ENCODE results near the gene ZNF784. TPM values are rescaled to one million over a fixed set of nuclear protein-coding genes. Genes with fewer than 3 reads are reported as not detected.

ZNF784 gene
- total and polyA plus RNA-seq, 2 donors (not counting 3 experiments of a cell fraction or from before 2014, with no cell fraction given): 4.9 TPM

GRCh38 chr19:55635856-55636440 lies 11.6 kb upstream of the ZNF784 start:
- no TSS peak for BruUV-seq (replicated peaks)
- Histone ChIP-seq H4K20me1 (replicated peaks; ENCODE audit: control insufficient read depth, extremely low read depth, insufficient read depth, low read length) (no peaks in the 10 kb centered on the region), H3K4me3 (replicated peaks in 1 of 3; ENCODE audit: insufficient read depth in 1 of 3, low read depth in 1 of 3, low read length in 3 of 3) (peak overlapping the region in 2 of 3 experiments; percentile 64 to 91), H3K4me1 (ENCODE audit: control insufficient read depth, extremely low read depth, insufficient read depth, low read length) (peaks cover 18% of the 10 kb centered on the region), H3K79me2 (ENCODE audit: control insufficient read depth, insufficient read depth, low read length) (peaks cover 22% of the 10 kb centered on the region), H3K9ac (replicated peaks; ENCODE audit: extremely low read depth, insufficient read depth, low read length) (peak overlapping the region; percentile 99), H3K36me3 (ENCODE audit: control insufficient read depth in 2 of 2, extremely low read depth in 1 of 2, insufficient read depth in 2 of 2, low read length in 2 of 2) (no peaks in the 10 kb centered on the region), H3K27ac (ENCODE audit: insufficient read depth, low read depth, low read length) (peak overlapping the region; percentile 93), H3K9me1 (replicated peaks; ENCODE audit: control insufficient read depth, extremely low read depth, insufficient read depth, low read length) (no peaks in the 10 kb centered on the region), H3K27me3 (ENCODE audit: control insufficient read depth in 2 of 2, insufficient read depth in 2 of 2, low read length in 2 of 2) (no peaks in the 10 kb centered on the region), H2AFZ (ENCODE audit: low read depth, low read length) (no peak overlapping the region), H3K9me3 (replicated peaks; ENCODE audit: control insufficient read depth, insufficient read depth, low read length) (no peaks in the 10 kb centered on the region), H3K4me2 (ENCODE audit: insufficient read depth, low read length) (peak overlapping the region; percentile 96)
- ChIA-PET CTCF (interaction anchor here (1.4 to 1.7 kb wide), 2 partner anchors 12 to 168 kb away, joined by 3 to 4 read pairs; partner anchors contain the start of gene CCDC106), POLR2A (no interaction called here)
- intact Hi-C loops (cut with micrococcal nuclease): loop anchor here (1.0 kb wide), 2 partner anchors 7 to 36 kb away; partner anchors contain the start of genes ZNF524 and ZNF581
- no peak for FAIRE-seq
- dilution Hi-C loops (cut with MboI; ENCODE audit: extremely low pct_ligation_motif_present, low sequenced_read_pairs): no loop called here
- TF ChIP-seq POLR2AphosphoS5 (IDR thresholded peaks at IDR 0.05; ENCODE audit: insufficient read depth, low read depth, low read length): no peak
- no peak for TF ChIP-seq GATA2 (IDR thresholded peaks at IDR 0.05; ENCODE audit: insufficient read depth, insufficient read length, low read depth, low read length)
- no peak for TF ChIP-seq EZH2 (IDR thresholded peaks at IDR 0.05; ENCODE audit: borderline replicate concordance, low read depth, low read length, severe bottlenecking)
- no peak for TF ChIP-seq CTCF (IDR thresholded peaks at IDR 0.05; ENCODE audit: extremely low read depth in 1 of 2, insufficient read depth in 1 of 2, low read depth in 1 of 2, low read length in 2 of 2)
- TF ChIP-seq JUN (IDR thresholded peaks at IDR 0.05; ENCODE audit: borderline replicate concordance, insufficient read depth, insufficient read length, low read depth): no peak
- TF ChIP-seq POLR2A (IDR thresholded peaks at IDR 0.05; ENCODE audit: low read depth, low read length): no peak
- no peak for TF ChIP-seq MAX (IDR thresholded peaks at IDR 0.05; ENCODE audit: insufficient read depth, insufficient read length)
- TF ChIP-seq MYC (IDR thresholded peaks at IDR 0.05; ENCODE audit: low read depth, low read length): no peak
- TF ChIP-seq FOS (IDR thresholded peaks at IDR 0.05; ENCODE audit: borderline replicate concordance, insufficient read depth, low read length): no peak
- DNase-seq (ENCODE audit: low read depth, low spot score): no peak

Measured in endothelial cell of umbilical vein (primary cell).